ENCODE data around the gene MGMT.
A peak's percentile ranks its signal among the peaks of the same experiment; 100 is the strongest.

MGMT gene

GRCh38 chr10:129438024-129438423, 29.0 kb upstream of the MGMT start:
- peaks cover 16 to 32% (median 24%) of the 10 kb centered on the region in 11 experiments for H3K9me3 ChIP-seq (replicated peaks in 1 of 11)
- H3K27me3 ChIP-seq = no peaks in the 10 kb centered on the region
- H3K4me3 ChIP-seq = no peak overlapping the region
- no peaks in the 10 kb centered on the region for H4K20me1 ChIP-seq
- peak overlapping the region in 1 of 11 experiments; percentile 25; a peak in 1 of 22 replicates for H3K4me2 ChIP-seq
- no peak overlapping the region for H3K9ac ChIP-seq
- peaks cover 0 to 43% (median 23%) of the 10 kb centered on the region in 10 experiments; a peak in 17 of 20 replicates for H3K4me1 ChIP-seq
- H3K36me3 ChIP-seq = no peaks in the 10 kb centered on the region
- no peak for TF ChIP-seq Cebpa-rat (IDR thresholded peaks at IDR 0.05)
- no peak overlapping the region for H3K27ac ChIP-seq

DNA sequence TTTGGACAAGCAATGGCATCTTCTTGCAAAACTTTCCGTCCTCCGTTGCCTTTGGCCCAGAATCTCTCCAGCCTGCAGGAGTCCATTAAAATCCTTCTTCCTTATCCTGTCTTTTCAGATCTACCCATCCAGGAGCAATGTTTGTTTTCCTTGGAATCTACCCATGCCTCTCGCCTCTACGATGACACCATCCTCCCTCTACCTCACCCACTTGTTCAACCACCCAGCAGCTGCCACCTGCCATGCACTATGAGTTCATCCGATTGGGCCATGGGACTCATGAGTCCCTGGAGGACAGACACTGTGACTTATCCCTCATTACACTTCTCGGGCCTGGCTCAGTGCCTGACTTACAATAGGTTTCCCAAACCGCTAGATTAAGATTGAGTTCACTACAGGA, 26.8 kb upstream of the MGMT start:
- peaks cover 14 to 24% (median 19%) of the 10 kb centered on the region in 11 experiments for H3K9me3 ChIP-seq (replicated peaks in 1 of 11)
- no peak overlapping the region for H3K9ac ChIP-seq
- H3K27ac ChIP-seq = no peak overlapping the region
- H3K27me3 ChIP-seq = no peaks in the 10 kb centered on the region
- TF ChIP-seq Cebpa-rat (IDR thresholded peaks at IDR 0.05) = no peak
- H3K4me1 ChIP-seq = peaks cover 0 to 22% (median 1%) of the 10 kb centered on the region in 10 experiments; a peak in 15 of 20 replicates
- H4K20me1 ChIP-seq = no peaks in the 10 kb centered on the region; a peak in 1 of 22 replicates
- no peak overlapping the region for H3K4me3 ChIP-seq
- H3K4me2 ChIP-seq = no peak overlapping the region
- no peaks in the 10 kb centered on the region for H3K36me3 ChIP-seq

DNA sequence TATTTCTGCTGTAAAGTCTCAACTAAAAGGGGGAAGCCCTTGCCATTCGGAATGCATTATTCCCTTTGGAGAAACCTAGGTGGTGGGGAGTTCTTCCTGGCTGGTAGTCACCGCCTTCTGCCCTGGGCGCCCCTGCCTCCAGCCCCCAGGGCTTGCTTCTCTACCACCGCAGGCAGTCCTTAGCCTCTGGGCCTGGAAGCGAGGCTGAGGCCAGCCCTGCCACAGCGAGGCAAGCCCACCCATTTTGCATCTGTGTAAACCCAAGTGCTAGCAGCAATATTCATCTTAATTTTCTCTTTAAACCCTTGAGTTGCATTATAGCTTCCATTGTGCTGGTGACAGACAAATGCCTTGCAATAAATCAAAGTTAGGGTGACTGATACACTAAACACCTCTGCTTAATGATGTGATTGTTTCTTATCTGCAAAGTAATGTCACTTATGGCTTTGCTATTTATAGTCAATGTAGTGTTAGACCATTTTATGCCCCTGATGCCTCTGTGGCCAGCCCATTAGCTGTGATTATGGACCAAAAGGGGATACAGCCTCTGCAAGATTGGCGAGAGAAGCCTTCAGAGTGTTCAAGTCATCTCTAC, 26.2 kb upstream of the MGMT start:
- Histone ChIP-seq H3K4me2 (no peak overlapping the region), H3K9me3 (replicated peaks in 1 of 11) (peaks cover 8 to 18% (median 13%) of the 10 kb centered on the region in 11 experiments), H3K4me1 (peaks cover 0 to 20% (median 0%) of the 10 kb centered on the region in 10 experiments; a peak in 5 of 20 replicates), H3K36me3 (no peaks in the 10 kb centered on the region), H3K4me3 (no peak overlapping the region), H3K27me3 (no peaks in the 10 kb centered on the region), H3K27ac (no peak overlapping the region), H3K9ac (no peak overlapping the region), H4K20me1 (no peaks in the 10 kb centered on the region; a peak in 1 of 22 replicates)
- TF ChIP-seq Cebpa-rat (IDR thresholded peaks at IDR 0.05) = no peak

- Histone ChIP-seq H3K4me3 (no peak overlapping the region), H3K27me3 (no peaks in the 10 kb centered on the region), H3K9me3 (replicated peaks in 1 of 11) (peaks cover 1 to 11% (median 6%) of the 10 kb centered on the region in 11 experiments; a peak in 20 of 22 replicates), H3K4me1 (peaks cover 0 to 20% (median 0%) of the 10 kb centered on the region in 10 experiments; a peak in 5 of 20 replicates), H3K36me3 (no peaks in the 10 kb centered on the region), H4K20me1 (no peaks in the 10 kb centered on the region; a peak in 1 of 22 replicates), H3K4me2 (0 out of 22 replicates have a peak overlapping the region, but pooled peaks of 1 of the 11 experiments have one; percentile 8), H3K9ac (no peak overlapping the region), H3K27ac (no peak overlapping the region)
- no peak for TF ChIP-seq Cebpa-rat (IDR thresholded peaks at IDR 0.05)
These were observed 25.6 kb upstream of the MGMT start for GRCh38 chr10:129441372-129442009.

DNA sequence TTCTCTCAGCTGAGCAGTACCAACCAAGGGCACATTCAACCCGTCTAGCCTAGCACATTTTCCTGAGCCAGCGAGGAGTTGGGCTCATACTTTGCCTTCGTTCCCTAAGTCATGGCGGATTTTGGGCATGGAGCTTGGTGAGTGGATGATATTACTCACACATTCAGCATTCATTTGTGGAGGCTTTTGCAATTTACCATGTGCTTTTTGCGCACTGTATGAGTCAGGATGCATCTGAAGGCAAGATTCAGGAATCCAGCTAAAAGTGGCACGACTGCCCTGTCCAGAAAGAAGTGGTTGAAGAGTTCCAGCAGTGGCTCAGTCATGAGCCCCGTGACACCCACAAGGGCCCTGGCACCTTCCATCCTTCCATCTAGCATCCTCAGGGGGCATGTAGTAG, 24.2 kb upstream of the MGMT start:
- H3K9me3 ChIP-seq (replicated peaks in 1 of 11) = no peaks in the 10 kb centered on the region
- peaks cover 0 to 18% (median 0%) of the 10 kb centered on the region in 10 experiments; a peak in 5 of 20 replicates for H3K4me1 ChIP-seq
- no peaks in the 10 kb centered on the region; a peak in 1 of 22 replicates for H4K20me1 ChIP-seq
- H3K36me3 ChIP-seq = no peaks in the 10 kb centered on the region
- TF ChIP-seq Cebpa-rat (IDR thresholded peaks at IDR 0.05) = no peak
- peak overlapping the region in 2 of 11 experiments; percentile 8 to 24; a peak in 2 of 22 replicates for H3K4me2 ChIP-seq
- H3K9ac ChIP-seq = no peak overlapping the region
- no peaks in the 10 kb centered on the region for H3K27me3 ChIP-seq
- H3K27ac ChIP-seq = no peak overlapping the region
- H3K4me3 ChIP-seq = no peak overlapping the region

- no peaks in the 10 kb centered on the region for H3K36me3 ChIP-seq
- H3K9ac ChIP-seq = no peak overlapping the region
- peaks cover 0 to 14% (median 0%) of the 10 kb centered on the region in 10 experiments; a peak in 5 of 20 replicates for H3K4me1 ChIP-seq
- no peak overlapping the region for H3K27ac ChIP-seq
- H4K20me1 ChIP-seq = no peaks in the 10 kb centered on the region; a peak in 1 of 22 replicates
- H3K4me2 ChIP-seq = no peak overlapping the region
- no peak for TF ChIP-seq Cebpa-rat (IDR thresholded peaks at IDR 0.05)
- no peaks in the 10 kb centered on the region for H3K9me3 ChIP-seq (replicated peaks in 1 of 11)
- no peaks in the 10 kb centered on the region for H3K27me3 ChIP-seq
- no peak overlapping the region for H3K4me3 ChIP-seq
These were observed 22.7 kb upstream of the MGMT start for GRCh38 chr10:129444359-129444758.

DNA sequence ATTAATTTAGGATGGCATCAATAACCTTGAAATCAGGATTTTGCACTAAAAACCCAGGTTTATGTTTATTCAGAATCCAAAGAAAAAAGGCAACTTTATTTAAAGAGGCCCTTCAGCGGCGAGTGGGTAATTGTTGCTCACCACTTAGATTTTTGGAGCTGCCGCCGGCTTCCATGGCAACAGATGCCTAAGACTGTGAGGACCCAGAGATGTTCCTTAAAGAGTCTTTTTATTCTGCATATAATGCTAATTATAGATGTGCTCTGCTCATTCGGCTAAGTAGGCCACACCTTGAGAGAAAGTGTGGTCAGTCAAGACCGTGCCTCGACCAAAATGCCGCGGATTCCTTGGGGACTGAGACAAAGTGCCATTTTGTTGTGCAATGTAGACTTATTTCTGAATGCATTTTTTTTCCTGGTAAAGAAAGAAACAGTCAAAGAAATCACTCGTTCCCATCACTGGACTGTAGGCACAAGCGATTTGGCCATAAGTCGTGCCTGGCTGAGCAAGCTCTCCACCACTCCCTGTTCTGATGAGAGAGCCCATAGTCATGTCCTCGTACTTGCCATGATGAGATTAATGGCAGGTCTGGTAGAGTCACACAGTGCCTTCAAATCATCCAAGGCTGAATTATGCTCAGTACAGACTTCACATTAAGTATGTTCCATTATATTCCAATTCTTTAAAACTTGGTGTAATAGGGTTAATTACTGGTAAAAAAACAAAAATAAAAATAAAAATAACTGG, 21.4 kb upstream of the MGMT start:
- no peak overlapping the region for H3K4me3 ChIP-seq
- no peak overlapping the region for H3K9ac ChIP-seq
- H4K20me1 ChIP-seq = no peaks in the 10 kb centered on the region; a peak in 1 of 22 replicates
- H3K9me3 ChIP-seq (replicated peaks in 1 of 11) = no peaks in the 10 kb centered on the region; a peak in 1 of 22 replicates
- no peaks in the 10 kb centered on the region for H3K27me3 ChIP-seq
- TF ChIP-seq Cebpa-rat (IDR thresholded peaks at IDR 0.05) = no peak
- H3K27ac ChIP-seq = no peak overlapping the region
- H3K4me1 ChIP-seq = peaks cover 0 to 22% (median 0%) of the 10 kb centered on the region in 10 experiments; a peak in 5 of 20 replicates
- no peaks in the 10 kb centered on the region for H3K36me3 ChIP-seq
- H3K4me2 ChIP-seq = peak overlapping the region in 1 of 11 experiments; percentile 27; a peak in 2 of 22 replicates

- H3K4me3 ChIP-seq = no peak overlapping the region
- H4K20me1 ChIP-seq = no peaks in the 10 kb centered on the region; a peak in 1 of 22 replicates
- H3K4me2 ChIP-seq = no peak overlapping the region
- H3K27ac ChIP-seq = no peak overlapping the region
- H3K9me3 ChIP-seq (replicated peaks in 1 of 11) = no peaks in the 10 kb centered on the region; a peak in 1 of 22 replicates
- H3K27me3 ChIP-seq = no peaks in the 10 kb centered on the region
- TF ChIP-seq Cebpa-rat (IDR thresholded peaks at IDR 0.05) = no peak
- peaks cover 0 to 23% (median 0%) of the 10 kb centered on the region in 10 experiments; a peak in 5 of 20 replicates for H3K4me1 ChIP-seq
- no peaks in the 10 kb centered on the region for H3K36me3 ChIP-seq
- H3K9ac ChIP-seq = no peak overlapping the region
These were observed 20.9 kb upstream of the MGMT start for GRCh38 chr10:129446183-129446581.

GRCh38 chr10:129447486-129447885, 19.6 kb upstream of the MGMT start:
- TF ChIP-seq Cebpa-rat (IDR thresholded peaks at IDR 0.05) = no peak
- Histone ChIP-seq H3K9ac (no peak overlapping the region), H3K36me3 (no peaks in the 10 kb centered on the region), H3K4me3 (no peak overlapping the region), H3K4me1 (peaks cover 0 to 16% (median 0%) of the 10 kb centered on the region in 10 experiments; a peak in 5 of 20 replicates), H3K27me3 (no peaks in the 10 kb centered on the region), H3K9me3 (replicated peaks in 1 of 11) (peaks cover 0 to 11% (median 0%) of the 10 kb centered on the region in 11 experiments; a peak in 3 of 22 replicates), H3K4me2 (no peak overlapping the region), H3K27ac (no peak overlapping the region), H4K20me1 (no peaks in the 10 kb centered on the region; a peak in 1 of 22 replicates)

All from BLaER1 treated with 17β-estradiol and CSF1 and Interleukin-3, amounts not matched to agents 10 nM and 100 nM (cell line).